ENCODE measurements around the gene RGMB.

RGMB gene

DNA sequence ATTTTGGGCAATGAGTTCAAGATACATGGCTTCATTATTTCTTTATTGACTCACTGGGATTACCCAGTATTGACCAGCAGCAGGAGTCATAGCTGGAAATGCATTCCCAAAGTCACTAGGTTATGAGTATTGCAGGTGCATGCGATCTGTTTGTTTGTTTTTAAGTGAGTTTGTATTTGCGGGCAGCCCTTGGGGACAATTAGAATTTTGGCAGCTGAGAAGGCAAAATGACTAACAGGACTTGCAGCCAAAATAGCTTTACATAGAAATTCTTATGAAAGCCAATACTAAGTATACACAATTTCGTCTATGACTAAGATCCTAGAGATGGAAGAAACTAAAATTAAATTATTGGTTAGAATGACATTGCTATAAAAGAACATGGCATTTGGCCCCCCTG is 18.1 kb upstream of the RGMB start:
- TF ChIP-seq, protein P1, sequence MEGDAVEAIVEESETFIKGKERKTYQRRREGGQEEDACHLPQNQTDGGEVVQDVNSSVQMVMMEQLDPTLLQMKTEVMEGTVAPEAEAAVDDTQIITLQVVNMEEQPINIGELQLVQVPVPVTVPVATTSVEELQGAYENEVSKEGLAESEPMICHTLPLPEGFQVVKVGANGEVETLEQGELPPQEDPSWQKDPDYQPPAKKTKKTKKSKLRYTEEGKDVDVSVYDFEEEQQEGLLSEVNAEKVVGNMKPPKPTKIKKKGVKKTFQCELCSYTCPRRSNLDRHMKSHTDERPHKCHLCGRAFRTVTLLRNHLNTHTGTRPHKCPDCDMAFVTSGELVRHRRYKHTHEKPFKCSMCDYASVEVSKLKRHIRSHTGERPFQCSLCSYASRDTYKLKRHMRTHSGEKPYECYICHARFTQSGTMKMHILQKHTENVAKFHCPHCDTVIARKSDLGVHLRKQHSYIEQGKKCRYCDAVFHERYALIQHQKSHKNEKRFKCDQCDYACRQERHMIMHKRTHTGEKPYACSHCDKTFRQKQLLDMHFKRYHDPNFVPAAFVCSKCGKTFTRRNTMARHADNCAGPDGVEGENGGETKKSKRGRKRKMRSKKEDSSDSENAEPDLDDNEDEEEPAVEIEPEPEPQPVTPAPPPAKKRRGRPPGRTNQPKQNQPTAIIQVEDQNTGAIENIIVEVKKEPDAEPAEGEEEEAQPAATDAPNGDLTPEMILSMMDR (IDR thresholded peaks at IDR 0.05; ENCODE audit: borderline replicate concordance, control extremely low read depth, extremely low read depth, insufficient read depth, missing control alignments) = no peak
- in situ Hi-C loops (cut with MboI; ENCODE audit: low sequenced_read_pairs, unreplicated experiment) = no loop called here
- no peak for DNase-seq (ENCODE audit: low spot score)

DNA sequence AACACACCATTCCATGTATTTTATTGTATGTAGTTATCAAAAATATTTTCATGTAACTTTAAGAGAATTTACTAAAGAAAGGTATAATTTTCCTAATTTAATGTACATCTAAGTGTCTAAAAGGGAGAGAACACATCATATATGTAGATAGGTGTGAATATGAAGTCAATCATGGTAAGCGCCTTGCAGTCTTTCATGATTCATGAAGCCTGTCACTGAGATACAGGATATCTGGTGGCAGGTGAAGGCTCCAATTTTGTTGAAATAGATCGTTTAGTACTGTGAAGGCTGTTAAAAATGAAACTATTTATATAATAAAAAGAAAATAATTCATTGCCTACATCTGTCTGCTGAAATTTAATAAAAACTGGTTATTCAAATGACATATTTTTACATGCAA is 15.5 kb upstream of the RGMB start:
- DNase-seq (ENCODE audit: low spot score) = no peak
- TF ChIP-seq, protein P1 (IDR thresholded peaks at IDR 0.05; ENCODE audit: borderline replicate concordance, control extremely low read depth, extremely low read depth, insufficient read depth, missing control alignments) = no peak
- in situ Hi-C loops (cut with MboI; ENCODE audit: low sequenced_read_pairs, unreplicated experiment) = no loop called here

DNA sequence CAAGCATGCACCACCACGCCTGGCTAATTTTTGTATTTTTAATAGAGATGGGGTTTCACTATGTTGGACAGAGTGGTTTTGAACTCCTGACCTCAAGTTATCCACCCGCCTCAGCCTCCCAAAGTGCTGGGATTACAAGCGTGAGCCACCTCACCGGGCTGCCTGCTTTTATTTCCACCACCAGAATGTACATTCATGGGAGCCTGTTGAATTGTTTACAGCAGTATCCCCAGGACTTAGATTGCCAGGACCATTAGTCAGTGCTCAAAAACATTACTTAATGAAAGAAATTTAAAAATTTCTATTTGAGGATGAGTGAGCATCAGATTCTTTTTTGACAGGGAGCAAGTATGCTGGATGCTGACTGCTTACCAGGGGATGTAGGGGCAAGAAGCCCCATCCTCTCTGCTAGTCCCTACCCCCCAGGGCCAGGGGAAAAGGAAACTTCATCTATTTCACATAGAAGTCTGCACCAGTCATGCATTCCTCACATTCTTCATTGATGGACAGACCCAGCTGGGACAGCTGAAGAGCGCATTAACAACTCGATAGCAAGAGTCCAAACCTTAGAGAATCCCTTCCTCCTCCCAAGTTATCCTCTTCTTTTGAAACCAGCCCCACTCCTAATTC is 10.3 kb upstream of the RGMB start:
- in situ Hi-C loops (cut with MboI; ENCODE audit: low sequenced_read_pairs, unreplicated experiment) = no loop called here
- TF ChIP-seq, protein P1 (IDR thresholded peaks at IDR 0.05; ENCODE audit: borderline replicate concordance, control extremely low read depth, extremely low read depth, insufficient read depth, missing control alignments) = no peak
- DNase-seq (ENCODE audit: low spot score) = no peak

DNA sequence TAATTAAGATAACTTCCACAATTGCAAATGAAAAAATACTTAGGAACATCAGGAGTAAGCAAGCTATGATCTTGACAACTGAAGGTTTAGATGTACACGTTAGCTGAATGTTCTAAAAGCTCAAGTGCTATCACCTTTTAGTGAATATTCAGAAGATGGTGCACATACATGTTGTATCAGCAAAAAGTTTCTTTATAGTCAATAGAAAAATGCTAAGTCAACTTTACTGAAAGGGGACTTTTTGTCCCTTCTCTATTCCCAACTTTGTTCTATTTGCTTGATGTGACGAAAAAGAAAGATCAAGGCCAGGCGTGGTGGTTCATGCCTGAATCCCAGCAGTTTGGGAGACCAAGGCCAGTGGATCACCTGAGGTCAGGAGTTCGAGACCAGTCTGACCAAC is 7.6 kb upstream of the RGMB start:
- in situ Hi-C loops (cut with MboI; ENCODE audit: low sequenced_read_pairs, unreplicated experiment) = no loop called here
- DNase-seq (ENCODE audit: low spot score) = no peak
- TF ChIP-seq, protein P1 (IDR thresholded peaks at IDR 0.05; ENCODE audit: borderline replicate concordance, control extremely low read depth, extremely low read depth, insufficient read depth, missing control alignments) = no peak

DNA sequence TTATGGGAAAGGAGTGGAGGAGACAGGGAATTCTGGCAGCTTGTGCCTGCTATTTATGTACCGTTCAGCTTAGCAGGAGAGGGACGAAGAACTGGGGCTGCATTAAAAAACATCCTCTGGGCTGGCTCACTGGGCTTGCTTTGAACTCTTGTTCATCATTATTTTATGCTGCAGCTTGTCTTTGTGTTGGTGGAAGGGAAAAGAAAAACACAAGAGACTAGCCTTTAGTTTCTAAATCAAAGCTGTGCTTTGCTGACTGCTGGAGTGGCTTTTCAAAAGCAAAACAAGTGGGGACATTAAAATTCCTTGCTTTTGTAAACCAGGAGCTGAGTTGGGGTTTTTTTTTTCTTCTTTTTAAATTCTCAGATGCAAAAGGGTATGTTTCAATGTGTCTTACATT is 5.9 kb upstream of the RGMB start:
- in situ Hi-C loops (cut with MboI; ENCODE audit: low sequenced_read_pairs, unreplicated experiment) = no loop called here
- TF ChIP-seq, protein P1 (IDR thresholded peaks at IDR 0.05; ENCODE audit: borderline replicate concordance, control extremely low read depth, extremely low read depth, insufficient read depth, missing control alignments) = no peak
- DNase-seq (ENCODE audit: low spot score) = no peak

DNA sequence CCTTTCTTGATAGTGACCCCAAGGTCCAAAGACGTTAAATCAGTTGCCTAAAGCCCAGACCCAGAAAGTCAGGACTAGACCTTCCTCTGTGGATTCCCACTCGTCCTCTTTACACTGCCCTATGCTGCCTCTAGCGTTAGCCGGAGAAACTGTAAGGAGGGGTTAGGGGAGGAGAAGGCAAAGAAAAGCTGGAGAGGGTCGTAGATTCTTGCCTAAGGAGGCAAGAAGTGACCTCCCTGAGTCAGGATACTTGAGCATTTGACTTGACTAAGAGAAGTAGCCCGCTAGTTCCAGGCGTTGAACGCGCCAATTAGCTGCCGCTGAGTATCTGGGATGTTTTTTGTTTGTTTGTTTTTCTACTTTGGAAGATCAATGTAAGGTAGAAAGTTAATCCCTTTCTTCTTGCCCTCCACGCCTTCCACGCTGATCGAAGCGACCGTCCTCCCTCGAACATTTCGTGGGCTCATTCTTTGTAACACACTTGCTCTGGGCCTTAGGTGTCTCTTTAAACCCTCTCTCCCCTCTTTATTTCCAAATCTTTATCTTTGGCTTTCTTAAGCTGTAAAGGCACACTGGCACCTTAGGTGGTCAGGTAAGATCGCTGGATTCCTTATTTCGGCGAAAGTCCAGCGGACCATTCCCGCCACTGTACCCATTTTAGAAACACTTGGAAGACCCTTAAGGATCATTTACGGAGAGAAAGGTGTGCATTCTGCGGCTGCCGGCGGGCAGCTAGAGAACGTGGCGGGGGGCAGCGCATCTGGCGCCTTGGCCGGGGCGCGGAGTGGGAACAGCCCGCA is 5.1 kb upstream of the RGMB start:
- peak; percentile 53 for DNase-seq (ENCODE audit: low spot score)
- in situ Hi-C loops (cut with MboI; ENCODE audit: low sequenced_read_pairs, unreplicated experiment) = no loop called here
- TF ChIP-seq, protein P1 (IDR thresholded peaks at IDR 0.05; ENCODE audit: borderline replicate concordance, control extremely low read depth, extremely low read depth, insufficient read depth, missing control alignments) = peak; percentile 80

Data from GM13976 (cell line).